HEK293T (cell line): ENCODE data around the gene AHNAK.
A peak's percentile ranks its signal among the peaks of the same experiment; 100 is the strongest.
"Not testable (repeated sequence)": the region's sequence is repeated elsewhere in the genome, so short reads cannot be mapped to it uniquely, and the experiment has no call there.

Experiments
- CTCF ChIA-PET: fragments of 350-600 bp; formaldehyde crosslinking; extraction: SDS; loops from one replicate; lab custom pipeline; 2021; ENCODE audit warnings: antibody characterized with exemption, inconsistent platforms; lab: Yijun Ruan, JAX
- POLR2A ChIA-PET: fragments of 350-600 bp; formaldehyde crosslinking; extraction: SDS; loops from one replicate; lab custom pipeline; 2020; ENCODE audit warnings: antibody characterized with exemption, inconsistent platforms; lab: Yijun Ruan, JAX
- DNase-seq: peaks from one replicate; pipeline ENCODE4 v3.0.0; 2012; ENCODE audit warnings: mixed read lengths; ENCODE audit errors: extremely low spot score
- ARNT ChIP-seq: fragments of 450-650 bp; IDR thresholded peaks from 2 replicates; pipeline ENCODE4 v1.6.1; 2017; ENCODE audit warnings: mild to moderate bottlenecking
- BHLHE40 ChIP-seq: fragments of 450-650 bp; IDR thresholded peaks from 2 replicates; pipeline ENCODE4 v1.6.1; 2016; ENCODE audit warnings: mild to moderate bottlenecking, moderate library complexity, borderline replicate concordance
- CTBP1 ChIP-seq: fragments of 450-650 bp; IDR thresholded peaks from 2 replicates; pipeline ENCODE4 v1.6.1; 2016; ENCODE audit warnings: borderline replicate concordance
- ELF4 ChIP-seq: fragments of 450-650 bp; IDR thresholded peaks from 2 replicates; pipeline ENCODE4 v1.6.1; 2017; ENCODE audit warnings: antibody characterized with exemption
- FOXA1 ChIP-seq: fragments of 450-650 bp; IDR thresholded peaks from 2 replicates; pipeline ENCODE4 v1.6.1; 2016; ENCODE audit warnings: mild to moderate bottlenecking
- FOXK2 ChIP-seq: fragments of 450-650 bp; IDR thresholded peaks from 2 replicates; pipeline ENCODE4 v1.6.1; 2016; ENCODE audit warnings: mild to moderate bottlenecking
- FOXM1 ChIP-seq: fragments of 450-650 bp; IDR thresholded peaks from 2 replicates; pipeline ENCODE4 v1.6.1; 2017; ENCODE audit warnings: mild to moderate bottlenecking, borderline replicate concordance
- HDGF ChIP-seq: fragments of 450-650 bp; IDR thresholded peaks from 2 replicates; pipeline ENCODE4 v1.6.1; 2017; ENCODE audit warnings: antibody characterized with exemption, borderline replicate concordance
- L3MBTL2 ChIP-seq: fragments of 450-650 bp; conservative IDR thresholded peaks from 2 replicates; pipeline ENCODE4 v1.6.1; 2016; ENCODE audit warnings: mild to moderate bottlenecking
- LEF1 ChIP-seq: fragments of 450-650 bp; IDR thresholded peaks from 2 replicates; pipeline ENCODE4 v1.6.1; 2017; ENCODE audit warnings: mild to moderate bottlenecking, borderline replicate concordance
- NFRKB ChIP-seq: fragments of 450-650 bp; IDR thresholded peaks from 2 replicates; pipeline ENCODE4 v1.6.1; 2016; ENCODE audit warnings: mild to moderate bottlenecking, moderate library complexity
- SP1 ChIP-seq: fragments of 450-650 bp; IDR thresholded peaks from 2 replicates; pipeline ENCODE4 v1.6.1; 2017
- SUZ12 ChIP-seq: fragments of 450-650 bp; IDR thresholded peaks from 2 replicates; pipeline ENCODE4 v1.6.1; 2016; ENCODE audit warnings: mild to moderate bottlenecking
- TARDBP ChIP-seq: fragments of 450-650 bp; IDR thresholded peaks from 2 replicates; pipeline ENCODE4 v1.6.1; 2016
- ZNF384 ChIP-seq: fragments of 450-650 bp; IDR thresholded peaks from 2 replicates; pipeline ENCODE4 v1.6.1; 2016
- TF ChIP-seq, protein P1 (sequence below): fragments of 450-650 bp; IDR thresholded peaks from 2 replicates; pipeline ENCODE4 v1.6.1; 2016

AHNAK gene

DNA sequence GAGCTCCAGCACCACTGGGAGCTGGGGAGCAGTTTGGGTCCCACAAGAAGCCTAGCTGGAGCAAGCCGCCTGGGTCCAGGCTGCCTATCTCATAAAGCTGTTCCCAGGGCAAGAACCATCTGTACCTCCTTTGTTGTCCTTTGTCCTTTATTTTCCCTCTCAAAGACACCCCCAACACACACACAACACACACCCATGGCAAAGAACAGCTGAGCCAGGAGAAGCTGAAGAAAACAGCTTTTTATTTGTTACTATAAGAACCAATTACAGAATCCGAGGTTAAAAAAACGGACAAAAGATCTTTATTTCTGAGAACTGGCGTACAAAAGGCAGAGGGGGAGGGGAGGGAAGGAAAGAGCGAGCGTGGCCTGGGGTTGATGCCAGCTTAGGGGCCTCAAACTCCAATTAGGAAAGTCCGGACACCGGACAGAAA lies 46.4 kb upstream of the AHNAK start:
- POLR2A ChIA-PET: interaction anchor here (0.9 to 5.8 kb wide), 18 partner anchors 8 to 289 kb away, joined by 3 to 168 read pairs (median 19); partner anchors contain the start of genes B3GAT3, C11orf98, CSKMT and EEF1G

DNA sequence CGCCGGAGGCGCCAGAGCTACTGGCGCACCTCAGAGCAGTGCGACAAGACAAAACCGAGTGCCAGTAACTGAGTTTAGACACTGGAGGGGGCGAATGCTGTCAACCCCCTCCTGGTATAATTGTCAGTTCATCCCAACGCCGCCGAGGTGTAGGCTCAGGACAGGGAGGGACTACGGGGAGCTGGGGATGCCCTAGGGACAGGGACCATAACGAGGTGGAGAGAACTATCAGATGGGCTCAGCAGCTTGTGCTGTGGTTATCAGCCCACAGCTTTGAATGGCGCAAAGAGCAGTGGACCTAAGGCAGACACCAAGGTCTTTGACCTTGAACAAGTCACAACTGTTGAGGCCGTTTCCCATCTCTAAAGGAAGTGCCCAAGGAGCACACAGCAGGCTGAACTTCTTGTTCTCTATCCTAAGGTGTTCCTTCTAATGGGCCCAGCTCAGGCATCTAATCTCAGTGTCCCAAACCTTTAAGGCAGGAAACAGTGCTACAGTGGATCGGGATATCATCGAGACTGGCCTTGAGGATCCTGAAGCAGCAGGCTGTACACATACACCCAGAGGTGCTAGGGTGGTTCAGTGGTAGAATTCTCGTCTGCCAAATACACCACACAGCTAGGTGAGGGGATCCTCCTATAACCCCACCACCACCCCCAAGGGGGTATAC lies 45.7 kb upstream of the AHNAK start:
- POLR2A ChIA-PET: interaction anchor here (0.7 to 5.8 kb wide), 48 partner anchors 8 to 289 kb away, joined by 3 to 168 read pairs (median 6); partner anchors contain the start of genes AHNAK, B3GAT3, BSCL2 and C11orf98
- no peak for DNase-seq
- TF ChIP-seq CTBP1 (no peak), BHLHE40 (no peak), ELF4 (no peak)
- CTCF ChIA-PET: interaction anchor here (0.6 to 2.2 kb wide), 15 partner anchors 9 to 273 kb away, joined by 3 to 16 read pairs (median 3); partner anchors contain the start of gene MTA2

More for the DNA sequence above, 46.4 kb upstream of the AHNAK start:
- TF ChIP-seq SP1 (no peak), FOXK2 (no peak), FOXA1 (no peak), ELF4 (no peak), BHLHE40 (no peak), HDGF (no peak), CTBP1 (no peak), ARNT (no peak), L3MBTL2 (no peak), SUZ12 (no peak), ZNF384 (no peak), FOXM1 (no peak), LEF1 (no peak), TARDBP (no peak)
- TF ChIP-seq, protein P1, sequence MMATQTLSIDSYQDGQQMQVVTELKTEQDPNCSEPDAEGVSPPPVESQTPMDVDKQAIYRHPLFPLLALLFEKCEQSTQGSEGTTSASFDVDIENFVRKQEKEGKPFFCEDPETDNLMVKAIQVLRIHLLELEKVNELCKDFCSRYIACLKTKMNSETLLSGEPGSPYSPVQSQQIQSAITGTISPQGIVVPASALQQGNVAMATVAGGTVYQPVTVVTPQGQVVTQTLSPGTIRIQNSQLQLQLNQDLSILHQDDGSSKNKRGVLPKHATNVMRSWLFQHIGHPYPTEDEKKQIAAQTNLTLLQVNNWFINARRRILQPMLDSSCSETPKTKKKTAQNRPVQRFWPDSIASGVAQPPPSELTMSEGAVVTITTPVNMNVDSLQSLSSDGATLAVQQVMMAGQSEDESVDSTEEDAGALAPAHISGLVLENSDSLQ: no peak
- CTCF ChIA-PET: interaction anchor here (0.6 to 2.2 kb wide), 5 partner anchors 9 to 273 kb away, joined by 3 to 16 read pairs (median 3); partner anchors contain the start of gene MTA2
- DNase-seq: no peak

DNA sequence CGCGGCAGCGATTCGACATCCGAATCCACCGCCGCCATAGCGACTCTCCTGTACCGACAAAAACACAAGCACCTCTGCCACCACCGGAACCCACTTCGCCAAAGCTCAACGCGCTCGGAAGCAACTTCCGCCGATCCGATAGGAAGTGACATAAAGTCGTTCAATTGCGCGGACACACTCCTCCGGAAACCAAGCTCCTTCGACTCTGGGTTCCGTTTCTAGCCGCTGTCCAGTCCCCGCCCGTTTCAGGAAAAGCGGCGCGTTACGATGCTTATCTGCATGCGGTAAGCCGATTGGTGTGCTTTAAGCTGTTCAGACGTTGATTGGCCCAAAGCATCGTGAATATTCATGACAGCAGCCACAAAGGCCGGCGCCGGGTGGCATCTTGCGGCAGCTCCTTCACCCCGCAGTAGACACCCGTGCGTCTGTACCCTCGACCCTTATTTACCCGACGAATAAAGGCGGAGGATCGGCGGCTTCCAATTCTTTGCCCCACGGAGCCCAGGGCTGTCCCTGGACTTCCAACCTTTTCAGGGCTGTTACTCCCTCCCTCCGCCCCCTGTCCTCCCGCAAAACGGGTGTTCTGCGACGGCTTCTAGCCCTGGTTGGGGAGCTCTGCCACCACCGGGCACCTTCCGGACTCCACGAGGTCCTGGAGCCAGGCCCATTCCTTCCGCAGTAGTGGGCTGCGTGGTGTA lies 45.0 kb upstream of the AHNAK start, which contains the start of gene TUT1:
TSS of gene TUT1 (minus strand) at position 76 of the 698 bp plus-strand sequence. CDS start at position 38, 38 bp downstream.
- DNase-seq: peak; percentile 87
- peak; percentile 96 for TF ChIP-seq CTBP1
- no peak for TF ChIP-seq ZNF384
- TF ChIP-seq NFRKB: peak; percentile 56; the same call in 1 of the 2 replicates
- peak; percentile 77 for TF ChIP-seq ELF4
- TF ChIP-seq, protein P1: peak; percentile 90
- TF ChIP-seq TARDBP: no peak
- peak; percentile 45; the same call in 1 of the 2 replicates for TF ChIP-seq L3MBTL2
- TF ChIP-seq ARNT: no peak; the same call in 1 of the 2 replicates
- ChIA-PET CTCF (interaction anchor here (0.7 to 2.2 kb wide), 14 partner anchors 9 to 195 kb away, joined by 3 to 16 read pairs (median 3); partner anchors contain the start of gene MTA2), POLR2A (interaction anchor here (0.7 to 5.8 kb wide), 50 partner anchors 9 to 266 kb away, joined by 3 to 168 read pairs (median 6); partner anchors contain the start of genes AHNAK, B3GAT3, BSCL2 and C11orf98)

DNA sequence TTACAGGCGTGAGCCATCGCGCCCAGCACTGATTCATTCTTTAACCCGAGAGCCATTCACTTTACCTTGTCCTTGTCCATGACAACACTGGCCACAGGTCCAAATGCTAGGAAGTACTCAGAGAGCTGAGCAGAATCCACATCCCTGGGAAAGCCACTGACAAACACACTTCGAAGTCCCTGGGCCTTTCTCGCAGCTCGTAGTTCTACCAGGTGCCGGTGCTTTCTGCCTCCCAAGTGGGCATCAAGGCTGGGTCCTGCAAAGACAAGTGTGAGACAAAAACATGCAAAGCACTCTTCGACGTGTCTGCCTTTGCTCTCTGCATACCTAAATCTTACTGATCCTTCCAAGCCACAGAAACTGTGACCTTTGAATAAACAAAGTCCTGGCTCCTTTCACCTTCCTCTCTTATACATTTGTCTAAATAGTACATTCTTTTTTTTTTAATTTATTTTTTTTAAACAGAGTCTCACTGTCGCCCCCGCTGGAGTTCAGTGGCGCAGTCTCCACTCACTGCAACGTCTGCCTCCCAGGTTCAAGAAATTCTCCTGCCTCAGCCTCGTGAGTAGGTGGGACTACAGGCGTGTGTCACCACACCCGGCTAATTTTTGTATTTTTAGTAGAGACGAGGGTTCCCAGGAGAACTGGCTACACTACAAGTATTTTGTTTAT lies 42.5 kb upstream of the AHNAK start:
- ChIA-PET POLR2A (interaction anchor here (0.6 to 1.5 kb wide), 8 partner anchors 14 to 521 kb away, joined by 3 to 5 read pairs (median 3); partner anchors contain the start of genes EEF1G and HNRNPUL2), CTCF (no interaction called here)
- no peak for TF ChIP-seq HDGF
- TF ChIP-seq SUZ12: no peak
- no peak for TF ChIP-seq BHLHE40
- TF ChIP-seq ZNF384: peak; percentile 79
- no peak for TF ChIP-seq NFRKB
- no peak for DNase-seq

DNA sequence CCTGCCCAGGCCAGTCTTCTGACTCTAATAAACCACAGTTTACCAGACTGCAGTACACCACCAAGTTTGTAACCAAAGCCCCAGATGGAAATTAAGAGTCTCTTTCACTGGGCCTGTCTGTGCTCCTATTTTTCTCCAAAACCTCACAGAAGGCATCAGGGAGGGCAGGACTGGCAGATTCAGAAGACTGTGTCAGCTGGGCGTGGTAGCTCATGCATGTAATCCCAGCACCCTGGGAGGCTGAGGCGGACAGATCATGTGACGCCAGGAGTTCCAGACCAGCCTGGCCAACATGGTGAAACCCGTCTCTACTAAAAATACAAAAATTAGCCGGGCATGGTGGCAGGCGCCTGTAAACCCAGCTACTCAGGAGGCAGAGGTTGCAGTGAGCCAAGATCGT lies 38.8 kb upstream of the AHNAK start:
- DNase-seq, CTCF ChIA-PET: not testable (repeated sequence)
- POLR2A ChIA-PET: interaction anchor here (1.3 to 2.5 kb wide), 2 partner anchors 11 to 13 kb away, joined by 5 to 18 read pairs; partner anchors contain the start of gene EEF1G

DNA sequence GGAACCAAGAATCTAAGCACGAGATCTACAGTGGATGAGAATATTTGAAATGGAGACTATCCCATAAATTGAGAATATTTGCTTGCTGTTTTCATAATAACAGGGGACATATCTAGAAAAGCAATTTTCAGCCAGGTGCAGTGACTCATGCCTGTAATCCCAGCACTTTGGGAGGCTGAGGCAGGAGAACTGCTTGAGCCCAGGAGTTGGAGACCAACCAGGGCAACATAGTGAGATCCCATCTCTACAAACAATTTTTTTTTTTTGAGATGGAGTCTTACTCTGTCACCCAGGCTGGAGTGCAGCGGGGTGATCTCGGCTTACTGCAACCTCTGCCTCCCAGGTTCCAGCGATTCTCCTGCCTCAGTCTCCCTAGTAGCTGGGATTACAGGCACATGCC lies 35.1 kb upstream of the AHNAK start:
- ChIA-PET CTCF (interaction anchor here (1.2 kb wide), 1 partner anchor 187 kb away, joined by 5 read pairs; no protein-coding TSS in a partner anchor), POLR2A (interaction anchor here (1.8 to 10.8 kb wide), 3 partner anchors 8 to 71 kb away, joined by 4 to 168 read pairs (median 8); partner anchors contain the start of genes EEF1G, INTS5 and TUT1)
- not testable (repeated sequence) for DNase-seq
